ENCODE data around the gene CCDC47. TPM values are rescaled to one million over a fixed set of nuclear protein-coding genes. Genes with fewer than 3 reads are reported as not detected.

Gene CCDC47
- total and polyA plus RNA-seq, 2 of the 13 experiments (the other 11 are each of a cell fraction or from before 2014, with no cell fraction given): 59.3 to 99.5 TPM

GRCh38 chr17:63773272-63774140 is at the start of gene CCDC47 (continued):
- TF ChIP-seq ZHX2 (IDR thresholded peaks at IDR 0.05; ENCODE audit: low read depth) (peak; percentile 97), ZHX2 (CRISPR knock-in tag; IDR thresholded peaks at IDR 0.05; ENCODE audit: borderline replicate concordance) (peak; percentile 92), SMAD9 (CRISPR knock-in tag; IDR thresholded peaks at IDR 0.05) (no peak), ZNF567 (CRISPR knock-in tag; IDR thresholded peaks at IDR 0.05; ENCODE audit: borderline replicate concordance) (peak; percentile 63), ZNF598 (CRISPR knock-in tag; IDR thresholded peaks at IDR 0.05; ENCODE audit: borderline replicate concordance) (peak; percentile 88), ZBTB8A (CRISPR knock-in tag; IDR thresholded peaks at IDR 0.05; ENCODE audit: borderline replicate concordance, low read depth) (peak; percentile 94; the same call in 1 of the 2 replicates), HMG20A (CRISPR knock-in tag; IDR thresholded peaks at IDR 0.05; ENCODE audit: borderline replicate concordance) (0 out of 2 replicates have a peak, but pooled peaks have one; percentile 8), ARID4A (CRISPR knock-in tag; IDR thresholded peaks at IDR 0.05; ENCODE audit: borderline replicate concordance) (peak; percentile 99), DMTF1 (CRISPR knock-in tag; IDR thresholded peaks at IDR 0.05) (0 out of 2 replicates have a peak, but pooled peaks have one; percentile 76), ZNF670 (CRISPR knock-in tag; IDR thresholded peaks at IDR 0.05; ENCODE audit: borderline replicate concordance) (peak; percentile 81; the same call in 1 of the 2 replicates), REXO4 (CRISPR knock-in tag; IDR thresholded peaks at IDR 0.05; ENCODE audit: borderline replicate concordance) (no peak), PATZ1 (CRISPR knock-in tag; IDR thresholded peaks at IDR 0.05) (peak; percentile 74)
